ENCODE measurements around the gene MAN1C1. TPM values are rescaled to one million over a fixed set of nuclear protein-coding genes. Genes with fewer than 3 reads are reported as not detected.

MAN1C1 gene
- total RNA-seq, 2 experiments from 2014 or later, result 3.7 to 4.4 TPM

DNA sequence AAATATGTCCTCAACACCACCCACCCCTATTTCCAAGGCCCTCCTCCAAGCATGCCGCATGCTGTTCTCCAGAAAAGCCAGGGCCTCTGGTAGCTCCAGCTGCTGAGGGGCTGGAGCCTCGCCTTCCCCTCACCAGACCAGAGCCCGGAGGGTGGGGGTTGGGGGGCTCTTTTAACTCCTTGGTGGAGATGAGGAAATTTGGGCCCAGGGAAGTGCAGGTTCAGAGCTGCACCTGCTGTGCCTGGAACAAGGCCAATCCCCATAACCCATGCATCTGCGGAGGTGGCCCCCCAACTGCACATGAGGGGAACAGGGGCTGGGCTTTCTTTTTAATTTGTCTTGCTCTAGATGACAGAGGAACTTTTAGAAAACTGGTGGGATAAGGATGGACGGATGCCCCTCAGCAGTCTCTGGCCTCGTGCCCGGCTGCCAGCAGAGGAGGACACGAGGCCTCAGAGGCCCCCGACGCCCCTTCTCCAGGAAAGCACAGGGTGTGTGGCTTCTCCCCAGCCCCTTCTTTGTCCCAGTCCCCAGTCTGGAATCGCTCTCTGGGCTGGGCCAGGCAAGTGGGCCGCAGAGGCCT lies 182.9 kb downstream of the MAN1C1 start:
- Mint-ChIP-seq H3K27ac (peak overlapping the region; percentile 26), H3K4me1 (ENCODE audit: low read depth) (peaks cover 56% of the 10 kb centered on the region)
- intact Hi-C loops (cut with micrococcal nuclease), result loop anchor here (5.0 to 10.0 kb wide), 4 partner anchors 85 to 192 kb away; no protein-coding TSS in a partner anchor

DNA sequence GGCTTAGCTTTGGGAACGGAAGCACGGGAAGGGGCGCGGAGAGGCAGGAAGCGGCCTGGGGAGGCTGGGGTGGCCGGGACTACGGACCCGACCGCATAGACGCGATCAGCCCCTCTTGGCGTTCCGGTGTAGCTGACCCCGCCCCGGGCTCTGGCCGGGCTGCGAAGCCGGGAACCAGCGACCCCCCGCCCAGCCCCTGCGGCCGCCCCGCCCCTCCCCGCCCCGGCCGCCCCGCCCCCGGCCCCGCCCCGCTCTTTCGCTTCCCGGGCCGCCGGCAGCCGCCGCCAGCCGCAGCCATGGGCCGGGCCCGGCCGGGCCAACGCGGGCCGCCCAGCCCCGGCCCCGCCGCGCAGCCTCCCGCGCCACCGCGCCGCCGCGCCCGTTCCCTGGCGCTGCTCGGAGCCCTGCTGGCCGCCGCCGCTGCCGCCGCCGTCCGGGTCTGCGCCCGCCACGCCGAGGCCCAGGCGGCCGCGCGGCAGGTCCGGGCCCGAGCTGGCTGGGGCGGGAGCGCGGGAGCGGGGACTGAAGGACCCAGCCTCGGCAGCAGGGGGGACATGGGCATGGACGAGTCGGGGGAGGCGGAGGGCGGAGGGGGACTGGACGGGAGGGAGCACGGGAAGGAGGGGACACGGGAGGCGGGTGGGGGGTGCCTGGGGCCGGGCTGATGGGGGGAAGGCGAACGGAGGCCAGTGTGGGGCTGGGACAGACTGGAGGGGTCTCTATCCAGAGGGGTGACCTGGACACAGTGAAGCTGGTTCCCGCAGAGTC lies 183.5 kb downstream of the MAN1C1 start, which contains the start of gene SELENON:
Gene SELENON (plus strand): TSS at position 259 of the 768 bp plus-strand sequence. CDS start 38 bp downstream, at position 297.
- intact Hi-C loops (cut with micrococcal nuclease), result loop anchor here (5.0 to 10.0 kb wide), 4 partner anchors 85 to 193 kb away; no protein-coding TSS in a partner anchor
- ATAC-seq, result peak; percentile 21
- ChIA-PET CTCF (interaction anchor here (1.2 to 6.1 kb wide), 8 partner anchors 10 to 279 kb away, joined by 3 to 43 read pairs (median 7); no protein-coding TSS in a partner anchor), POLR2A (interaction anchor here (1.1 to 2.0 kb wide), 2 partner anchors 123 to 182 kb away, joined by 3 to 4 read pairs; no protein-coding TSS in a partner anchor)
- no peaks in the 10 kb centered on the region for H3K9me3 Mint-ChIP-seq
- peak; percentile 27 for DNase-seq
- peaks cover 59% of the 10 kb centered on the region for H3K4me1 Mint-ChIP-seq (ENCODE audit: low read depth)
- H3K4me3 Mint-ChIP-seq, result peak within 1 kb of the TSS; percentile 78
- peaks cover 4% of the 10 kb centered on the region for H3K36me3 Mint-ChIP-seq (ENCODE audit: low read depth)
- TF ChIP-seq, protein P1, sequence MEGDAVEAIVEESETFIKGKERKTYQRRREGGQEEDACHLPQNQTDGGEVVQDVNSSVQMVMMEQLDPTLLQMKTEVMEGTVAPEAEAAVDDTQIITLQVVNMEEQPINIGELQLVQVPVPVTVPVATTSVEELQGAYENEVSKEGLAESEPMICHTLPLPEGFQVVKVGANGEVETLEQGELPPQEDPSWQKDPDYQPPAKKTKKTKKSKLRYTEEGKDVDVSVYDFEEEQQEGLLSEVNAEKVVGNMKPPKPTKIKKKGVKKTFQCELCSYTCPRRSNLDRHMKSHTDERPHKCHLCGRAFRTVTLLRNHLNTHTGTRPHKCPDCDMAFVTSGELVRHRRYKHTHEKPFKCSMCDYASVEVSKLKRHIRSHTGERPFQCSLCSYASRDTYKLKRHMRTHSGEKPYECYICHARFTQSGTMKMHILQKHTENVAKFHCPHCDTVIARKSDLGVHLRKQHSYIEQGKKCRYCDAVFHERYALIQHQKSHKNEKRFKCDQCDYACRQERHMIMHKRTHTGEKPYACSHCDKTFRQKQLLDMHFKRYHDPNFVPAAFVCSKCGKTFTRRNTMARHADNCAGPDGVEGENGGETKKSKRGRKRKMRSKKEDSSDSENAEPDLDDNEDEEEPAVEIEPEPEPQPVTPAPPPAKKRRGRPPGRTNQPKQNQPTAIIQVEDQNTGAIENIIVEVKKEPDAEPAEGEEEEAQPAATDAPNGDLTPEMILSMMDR (IDR thresholded peaks at IDR 0.05), result no peak
- H3K27me3 Mint-ChIP-seq, result no peaks in the 10 kb centered on the region
- peak within 1 kb of the TSS; percentile 32 for H3K27ac Mint-ChIP-seq

More for the DNA sequence above, 182.9 kb downstream of the MAN1C1 start:
- ATAC-seq (no peak), DNase-seq (no peak)
- ChIA-PET CTCF (interaction anchor here (0.9 to 6.1 kb wide), 10 partner anchors 10 to 279 kb away, joined by 3 to 43 read pairs (median 6); no protein-coding TSS in a partner anchor), POLR2A (interaction anchor here (0.6 to 2.0 kb wide), 4 partner anchors 10 to 181 kb away, joined by 3 to 4 read pairs (median 3); partner anchors contain the start of gene MTFR1L)
- TF ChIP-seq, protein P1 (IDR thresholded peaks at IDR 0.05), result no peak
- no peaks in the 10 kb centered on the region for H3K9me3 Mint-ChIP-seq
- peaks cover 4% of the 10 kb centered on the region for H3K36me3 Mint-ChIP-seq (ENCODE audit: low read depth)
- H3K4me3 Mint-ChIP-seq, result peak overlapping the region; percentile 58
- no peaks in the 10 kb centered on the region for H3K27me3 Mint-ChIP-seq

DNA sequence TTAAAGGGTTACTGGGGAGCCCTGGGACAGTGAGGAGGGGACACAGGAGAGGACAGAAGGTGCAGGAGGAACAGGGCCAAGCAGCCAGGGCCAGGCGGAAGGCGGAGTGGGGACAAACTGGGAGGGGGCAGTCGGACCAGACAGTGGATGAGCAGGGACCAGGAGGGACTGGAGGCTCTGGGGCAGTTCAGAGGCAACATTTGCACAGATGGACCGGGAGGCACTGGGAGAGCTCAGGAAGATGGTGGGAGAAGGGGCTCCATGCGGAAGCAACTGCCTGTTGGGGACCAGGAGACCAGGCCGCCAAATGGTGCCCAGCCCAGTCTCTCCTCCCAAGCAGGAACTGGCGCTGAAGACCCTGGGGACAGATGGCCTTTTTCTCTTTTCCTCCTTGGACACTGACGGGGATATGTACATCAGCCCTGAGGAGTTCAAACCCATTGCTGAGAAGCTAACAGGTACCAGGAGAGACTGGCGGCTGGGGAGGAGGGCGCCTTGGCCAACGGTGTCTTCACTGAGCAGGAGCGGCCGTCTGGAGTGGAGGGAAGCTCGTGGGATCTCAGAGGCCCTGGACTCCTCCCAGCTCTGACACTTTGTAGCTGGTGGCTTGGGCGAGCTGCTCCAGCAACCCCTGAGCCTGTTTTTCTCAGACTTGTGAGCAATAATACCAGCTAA lies 184.2 kb downstream of the MAN1C1 start:
- Mint-ChIP-seq H3K4me3 (peak overlapping the region; percentile 78), H3K4me1 (ENCODE audit: low read depth) (peaks cover 57% of the 10 kb centered on the region), H3K27me3 (no peaks in the 10 kb centered on the region), H3K27ac (peak overlapping the region; percentile 32), H3K36me3 (ENCODE audit: low read depth) (peaks cover 5% of the 10 kb centered on the region), H3K9me3 (no peaks in the 10 kb centered on the region)
- DNase-seq (no peak), ATAC-seq (no peak)
- ChIA-PET POLR2A (interaction anchor here (1.0 to 1.4 kb wide), 2 partner anchors 10 to 24 kb away, joined by 3 read pairs; no protein-coding TSS in a partner anchor), CTCF (interaction anchor here (0.5 to 6.1 kb wide), 9 partner anchors 9 to 280 kb away, joined by 3 to 43 read pairs (median 4); no protein-coding TSS in a partner anchor)
- TF ChIP-seq, protein P1 (IDR thresholded peaks at IDR 0.05), result no peak
- intact Hi-C loops (cut with micrococcal nuclease), result no loop called here

DNA sequence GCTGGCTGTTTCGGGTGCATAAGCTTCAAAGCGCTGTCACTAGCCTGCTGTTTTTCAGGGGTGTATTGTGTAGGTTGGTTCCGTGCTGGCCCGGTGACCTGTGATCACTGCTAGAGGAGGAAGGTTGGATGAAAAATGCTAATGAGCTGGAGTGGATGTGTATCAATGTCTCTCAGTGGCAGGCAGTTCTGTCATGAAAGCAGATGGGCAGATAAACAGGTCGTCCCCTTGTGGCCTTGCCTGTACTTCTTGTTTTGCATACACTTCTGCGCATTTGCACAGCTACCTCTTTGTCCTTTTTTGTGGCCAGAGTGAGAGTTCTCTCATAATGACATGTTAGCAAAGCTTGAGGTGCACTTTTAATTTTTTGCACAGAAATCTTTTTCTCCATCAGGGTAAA lies 186.3 kb downstream of the MAN1C1 start:
- intact Hi-C loops (cut with micrococcal nuclease), result no loop called here
- H3K4me3 Mint-ChIP-seq, result no peak overlapping the region
- TF ChIP-seq, protein P1 (IDR thresholded peaks at IDR 0.05), result no peak
- no peaks in the 10 kb centered on the region for H3K27me3 Mint-ChIP-seq
- DNase-seq (peak; percentile 41), ATAC-seq (peak; percentile 47)
- no peaks in the 10 kb centered on the region for H3K9me3 Mint-ChIP-seq
- peaks cover 38% of the 10 kb centered on the region for H3K4me1 Mint-ChIP-seq (ENCODE audit: low read depth)
- no peak overlapping the region for H3K27ac Mint-ChIP-seq
- H3K36me3 Mint-ChIP-seq (ENCODE audit: low read depth), result peaks cover 5% of the 10 kb centered on the region
- POLR2A ChIA-PET, result interaction anchor here (1.1 kb wide), 1 partner anchor 16 kb away, joined by 3 read pairs; no protein-coding TSS in a partner anchor
- CTCF ChIA-PET, result interaction anchor here (0.7 to 2.6 kb wide), 10 partner anchors 8 to 315 kb away, joined by 3 to 16 read pairs (median 4); no protein-coding TSS in a partner anchor
